SU-DHL-6 (cell line): ENCODE measurements around the gene MRGPRF.

ENCODE experiments used
- EZH2phosphoT487 ChIP-seq: fragments of 200-600 bp; sonication (generic), shearing (Covaris generic); conservative IDR thresholded peaks from 2 replicates; pipeline ENCODE4 v1.6.1; 2018; ENCODE audit warnings: mild to moderate bottlenecking, antibody characterized with exemption, low read length, moderate library complexity, mixed read lengths
- TF ChIP-seq, protein P1 (sequence below): fragments of 200-600 bp; sonication (generic); IDR thresholded peaks from one replicate; pipeline ENCODE4 v1.5.1; 2017; ENCODE audit warnings: antibody characterized with exemption, mild to moderate bottlenecking, low read length, moderate library complexity; ENCODE audit not compliant: insufficient read depth, poor library complexity, severe bottlenecking

GRCh38 chr11:68979931-68980775, 32.9 kb downstream of the MRGPRF start:
- TF ChIP-seq, protein P1, sequence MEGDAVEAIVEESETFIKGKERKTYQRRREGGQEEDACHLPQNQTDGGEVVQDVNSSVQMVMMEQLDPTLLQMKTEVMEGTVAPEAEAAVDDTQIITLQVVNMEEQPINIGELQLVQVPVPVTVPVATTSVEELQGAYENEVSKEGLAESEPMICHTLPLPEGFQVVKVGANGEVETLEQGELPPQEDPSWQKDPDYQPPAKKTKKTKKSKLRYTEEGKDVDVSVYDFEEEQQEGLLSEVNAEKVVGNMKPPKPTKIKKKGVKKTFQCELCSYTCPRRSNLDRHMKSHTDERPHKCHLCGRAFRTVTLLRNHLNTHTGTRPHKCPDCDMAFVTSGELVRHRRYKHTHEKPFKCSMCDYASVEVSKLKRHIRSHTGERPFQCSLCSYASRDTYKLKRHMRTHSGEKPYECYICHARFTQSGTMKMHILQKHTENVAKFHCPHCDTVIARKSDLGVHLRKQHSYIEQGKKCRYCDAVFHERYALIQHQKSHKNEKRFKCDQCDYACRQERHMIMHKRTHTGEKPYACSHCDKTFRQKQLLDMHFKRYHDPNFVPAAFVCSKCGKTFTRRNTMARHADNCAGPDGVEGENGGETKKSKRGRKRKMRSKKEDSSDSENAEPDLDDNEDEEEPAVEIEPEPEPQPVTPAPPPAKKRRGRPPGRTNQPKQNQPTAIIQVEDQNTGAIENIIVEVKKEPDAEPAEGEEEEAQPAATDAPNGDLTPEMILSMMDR, result no peak
- TF ChIP-seq EZH2phosphoT487, result no peak
